SK-N-SH treated with all-trans-retinoic acid at 6 μM for 48 hours (cell line): Measurements from ENCODE around the gene WBP4.
A peak's percentile ranks its signal among the peaks of the same experiment; 100 is the strongest.
"Not testable (repeated sequence)": the region's sequence is repeated elsewhere in the genome, so short reads cannot be mapped to it uniquely, and the experiment has no call there.

Experiments
- ARNTL ChIP-seq: fragments of 450-650 bp; formaldehyde crosslinking; IDR thresholded peaks from 2 replicates; pipeline ENCODE4 v1.5.0; 2020; ENCODE audit warnings: low read depth, mild to moderate bottlenecking, moderate library complexity, borderline replicate concordance
- GLIS3 ChIP-seq: fragments of 250-450 bp; sonication (Bioruptor Pico); IDR thresholded peaks from 2 replicates; pipeline ENCODE4 v1.5.0; 2020; ENCODE audit warnings: mild to moderate bottlenecking, moderate library complexity
- OSR1 ChIP-seq: fragments of 250-450 bp; sonication (Bioruptor Pico); IDR thresholded peaks from 2 replicates; pipeline ENCODE4 v1.8.0; 2022; ENCODE audit warnings: moderate library complexity, mild to moderate bottlenecking, inconsistent platforms
- PPARA ChIP-seq: fragments of 250-450 bp; sonication (Bioruptor Pico); IDR thresholded peaks from 2 replicates; pipeline ENCODE4 v1.5.0; 2020; ENCODE audit warnings: mild to moderate bottlenecking, borderline replicate concordance
- TCF4 ChIP-seq: fragments of 250-450 bp; sonication (Bioruptor Pico); IDR thresholded peaks from 2 replicates; pipeline ENCODE4 v1.8.0; 2021; ENCODE audit warnings: mild to moderate bottlenecking, moderate library complexity, borderline replicate concordance
- TOX ChIP-seq: fragments of 250-450 bp; sonication (Bioruptor Pico); IDR thresholded peaks from 2 replicates; pipeline ENCODE4 v1.8.0; 2021; ENCODE audit warnings: mild to moderate bottlenecking, moderate library complexity, borderline replicate concordance
- ZFP3 ChIP-seq: fragments of 250-450 bp; sonication (Bioruptor Pico); IDR thresholded peaks from 2 replicates; pipeline ENCODE4 v1.5.0; 2020; ENCODE audit warnings: mild to moderate bottlenecking, moderate library complexity
- ZFP30 ChIP-seq: fragments of 450-650 bp; formaldehyde crosslinking; IDR thresholded peaks from 2 replicates; pipeline ENCODE4 v1.5.0; 2022; ENCODE audit warnings: mild to moderate bottlenecking, moderate library complexity
- ZNF565 ChIP-seq: fragments of 450-650 bp; formaldehyde crosslinking; conservative IDR thresholded peaks from 2 replicates; pipeline ENCODE4 v1.5.0; 2020; ENCODE audit warnings: low read depth, mild to moderate bottlenecking, moderate library complexity
- ZNF70 ChIP-seq: fragments of 450-650 bp; formaldehyde crosslinking; IDR thresholded peaks from 2 replicates; pipeline ENCODE4 v1.5.0; 2020; ENCODE audit warnings: mild to moderate bottlenecking, moderate library complexity
- ZNF8 ChIP-seq: fragments of 450-650 bp; formaldehyde crosslinking; IDR thresholded peaks from 2 replicates; pipeline ENCODE4 v1.5.0; 2020; ENCODE audit warnings: mild to moderate bottlenecking, moderate library complexity
- TF ChIP-seq, protein P1 (sequence below): fragments of 250-450 bp; sonication (Bioruptor Pico); IDR thresholded peaks from 2 replicates; pipeline ENCODE4 v1.8.0; 2020; ENCODE audit warnings: mild to moderate bottlenecking, moderate library complexity, borderline replicate concordance
- TF ChIP-seq, protein P2 (sequence below): fragments of 250-450 bp; sonication (Bioruptor Pico); IDR thresholded peaks from 2 replicates; pipeline ENCODE4 v1.5.0; 2020; ENCODE audit warnings: mild to moderate bottlenecking, moderate library complexity

DNA sequence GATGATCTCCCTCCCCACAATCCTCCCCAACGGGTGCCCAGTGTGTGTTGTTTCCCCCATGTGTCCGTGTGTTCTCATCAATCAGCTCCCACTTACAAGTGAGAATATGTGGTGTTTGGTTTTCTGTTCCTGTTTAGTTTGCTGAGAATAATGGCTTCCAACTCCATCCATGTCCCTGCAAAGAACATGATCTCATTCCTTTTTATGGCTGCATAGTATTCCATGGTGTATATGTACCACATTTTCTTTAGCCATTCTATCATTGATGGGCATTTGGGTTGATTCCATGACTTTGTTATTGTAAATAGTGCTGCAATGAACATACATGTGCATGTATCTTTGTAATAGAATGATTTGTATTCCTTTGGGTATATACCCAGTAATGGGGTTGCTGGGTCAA is 34.4 kb downstream of the WBP4 start:
- TF ChIP-seq GLIS3 (CRISPR knock-in tag); ZFP30 (CRISPR knock-in tag); PPARA; ZFP3 (CRISPR knock-in tag); TCF4 (CRISPR knock-in tag); ARNTL (CRISPR knock-in tag); ZNF565 (CRISPR knock-in tag); TOX (CRISPR knock-in tag); OSR1; ZNF70 (CRISPR knock-in tag): not testable (repeated sequence)
- peak; percentile 16; the same call in 1 of the 2 replicates for TF ChIP-seq ZNF8 (CRISPR knock-in tag)
- TF ChIP-seq, protein P1, sequence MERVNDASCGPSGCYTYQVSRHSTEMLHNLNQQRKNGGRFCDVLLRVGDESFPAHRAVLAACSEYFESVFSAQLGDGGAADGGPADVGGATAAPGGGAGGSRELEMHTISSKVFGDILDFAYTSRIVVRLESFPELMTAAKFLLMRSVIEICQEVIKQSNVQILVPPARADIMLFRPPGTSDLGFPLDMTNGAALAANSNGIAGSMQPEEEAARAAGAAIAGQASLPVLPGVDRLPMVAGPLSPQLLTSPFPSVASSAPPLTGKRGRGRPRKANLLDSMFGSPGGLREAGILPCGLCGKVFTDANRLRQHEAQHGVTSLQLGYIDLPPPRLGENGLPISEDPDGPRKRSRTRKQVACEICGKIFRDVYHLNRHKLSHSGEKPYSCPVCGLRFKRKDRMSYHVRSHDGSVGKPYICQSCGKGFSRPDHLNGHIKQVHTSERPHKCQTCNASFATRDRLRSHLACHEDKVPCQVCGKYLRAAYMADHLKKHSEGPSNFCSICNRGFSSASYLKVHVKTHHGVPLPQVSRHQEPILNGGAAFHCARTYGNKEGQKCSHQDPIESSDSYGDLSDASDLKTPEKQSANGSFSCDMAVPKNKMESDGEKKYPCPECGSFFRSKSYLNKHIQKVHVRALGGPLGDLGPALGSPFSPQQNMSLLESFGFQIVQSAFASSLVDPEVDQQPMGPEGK (CRISPR knock-in tag) = not testable (repeated sequence)
- TF ChIP-seq, protein P2, sequence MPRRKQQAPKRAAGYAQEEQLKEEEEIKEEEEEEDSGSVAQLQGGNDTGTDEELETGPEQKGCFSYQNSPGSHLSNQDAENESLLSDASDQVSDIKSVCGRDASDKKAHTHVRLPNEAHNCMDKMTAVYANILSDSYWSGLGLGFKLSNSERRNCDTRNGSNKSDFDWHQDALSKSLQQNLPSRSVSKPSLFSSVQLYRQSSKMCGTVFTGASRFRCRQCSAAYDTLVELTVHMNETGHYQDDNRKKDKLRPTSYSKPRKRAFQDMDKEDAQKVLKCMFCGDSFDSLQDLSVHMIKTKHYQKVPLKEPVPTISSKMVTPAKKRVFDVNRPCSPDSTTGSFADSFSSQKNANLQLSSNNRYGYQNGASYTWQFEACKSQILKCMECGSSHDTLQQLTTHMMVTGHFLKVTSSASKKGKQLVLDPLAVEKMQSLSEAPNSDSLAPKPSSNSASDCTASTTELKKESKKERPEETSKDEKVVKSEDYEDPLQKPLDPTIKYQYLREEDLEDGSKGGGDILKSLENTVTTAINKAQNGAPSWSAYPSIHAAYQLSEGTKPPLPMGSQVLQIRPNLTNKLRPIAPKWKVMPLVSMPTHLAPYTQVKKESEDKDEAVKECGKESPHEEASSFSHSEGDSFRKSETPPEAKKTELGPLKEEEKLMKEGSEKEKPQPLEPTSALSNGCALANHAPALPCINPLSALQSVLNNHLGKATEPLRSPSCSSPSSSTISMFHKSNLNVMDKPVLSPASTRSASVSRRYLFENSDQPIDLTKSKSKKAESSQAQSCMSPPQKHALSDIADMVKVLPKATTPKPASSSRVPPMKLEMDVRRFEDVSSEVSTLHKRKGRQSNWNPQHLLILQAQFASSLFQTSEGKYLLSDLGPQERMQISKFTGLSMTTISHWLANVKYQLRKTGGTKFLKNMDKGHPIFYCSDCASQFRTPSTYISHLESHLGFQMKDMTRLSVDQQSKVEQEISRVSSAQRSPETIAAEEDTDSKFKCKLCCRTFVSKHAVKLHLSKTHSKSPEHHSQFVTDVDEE (CRISPR knock-in tag) = not testable (repeated sequence)
